ENCODE measurements around the gene FASTK. TPM values are rescaled to one million over a fixed set of nuclear protein-coding genes. Genes with fewer than 3 reads are reported as not detected.

Gene FASTK
- polyA plus RNA-seq, 1 donor (not counting 4 experiments of a cell fraction or from before 2014, with no cell fraction given), result 27.2 TPM

DNA sequence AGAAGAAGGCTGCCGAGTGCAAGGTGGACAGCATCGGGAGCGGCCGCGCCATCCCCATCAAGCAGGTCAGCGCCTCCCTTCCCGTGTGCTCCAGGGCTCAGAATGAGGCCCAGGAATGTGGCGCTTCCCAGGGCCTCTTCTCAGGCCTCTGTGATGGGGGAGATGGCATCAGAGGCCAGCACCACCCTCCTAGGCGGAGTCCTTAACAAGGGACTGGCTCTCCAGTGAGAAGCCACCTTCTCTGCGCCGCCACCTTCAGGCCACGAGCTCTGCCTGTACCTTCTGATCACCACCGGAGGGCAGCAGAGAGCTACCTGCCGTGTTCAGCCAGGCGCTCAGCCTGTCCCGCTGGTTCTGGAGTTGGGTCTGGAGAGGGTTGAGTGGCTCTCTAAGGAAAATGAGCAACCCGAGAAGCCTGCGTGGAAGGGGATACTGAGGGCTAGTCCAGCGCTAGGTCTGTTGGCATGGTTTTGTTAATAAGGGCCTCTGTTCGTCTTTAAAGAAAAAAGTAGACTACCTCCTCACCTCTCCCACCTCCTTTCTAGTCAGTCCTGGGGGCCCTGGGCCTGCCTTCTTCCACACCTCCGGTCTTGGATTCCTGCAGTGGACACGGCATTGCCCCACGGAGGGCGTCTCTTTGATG is 43.3 kb upstream of the FASTK start:
- Histone ChIP-seq H3K27me3 (ENCODE audit: control insufficient read depth, extremely low read depth, insufficient read depth, low read length) (no peaks in the 10 kb centered on the region), H3K4me1 (ENCODE audit: control insufficient read depth, extremely low read depth, insufficient read depth, low read length) (peaks cover 18% of the 10 kb centered on the region), H2AFZ (ENCODE audit: control insufficient read depth, low read length) (no peak overlapping the region), H3K79me2 (ENCODE audit: control insufficient read depth, insufficient read depth, low read length) (peaks cover 30% of the 10 kb centered on the region), H3K9me1 (ENCODE audit: control insufficient read depth, extremely low read depth, insufficient read depth, low read length) (peaks cover 2% of the 10 kb centered on the region), H3K9me3 (ENCODE audit: control insufficient read depth, low read depth, low read length) (no peaks in the 10 kb centered on the region), H3K36me3 (ENCODE audit: control insufficient read depth in 2 of 2, extremely low read depth in 1 of 2, insufficient read depth in 2 of 2, low read length in 2 of 2) (peaks cover 46 to 47% of the 10 kb centered on the region in 2 experiments), H3K27ac (ENCODE audit: control insufficient read depth, insufficient read depth, low read length) (no peak overlapping the region), H3K4me3 (ENCODE audit: control insufficient read depth in 2 of 3, extremely low read depth in 1 of 3, insufficient read depth in 2 of 3, low read depth in 1 of 3, low read length in 3 of 3) (no peak overlapping the region), H3K4me2 (ENCODE audit: control insufficient read depth, extremely low read depth, insufficient read depth, low read depth, low read length) (no peak overlapping the region), H3K9ac (ENCODE audit: control insufficient read depth, extremely low read depth, insufficient read depth, low read length) (no peak overlapping the region), H4K20me1 (ENCODE audit: control insufficient read depth, extremely low read depth, insufficient read depth, low read length) (peaks cover 24% of the 10 kb centered on the region)
- DNase-seq (ENCODE audit: low read depth, low spot score) (no peak), FAIRE-seq (peak; percentile 94)
- dilution Hi-C loops (cut with MboI; ENCODE audit: extremely low pct_ligation_motif_present, low sequenced_read_pairs), result no loop called here
- no peak for TF ChIP-seq EZH2 (IDR thresholded peaks at IDR 0.05; ENCODE audit: low read length)
- TF ChIP-seq, protein P1, sequence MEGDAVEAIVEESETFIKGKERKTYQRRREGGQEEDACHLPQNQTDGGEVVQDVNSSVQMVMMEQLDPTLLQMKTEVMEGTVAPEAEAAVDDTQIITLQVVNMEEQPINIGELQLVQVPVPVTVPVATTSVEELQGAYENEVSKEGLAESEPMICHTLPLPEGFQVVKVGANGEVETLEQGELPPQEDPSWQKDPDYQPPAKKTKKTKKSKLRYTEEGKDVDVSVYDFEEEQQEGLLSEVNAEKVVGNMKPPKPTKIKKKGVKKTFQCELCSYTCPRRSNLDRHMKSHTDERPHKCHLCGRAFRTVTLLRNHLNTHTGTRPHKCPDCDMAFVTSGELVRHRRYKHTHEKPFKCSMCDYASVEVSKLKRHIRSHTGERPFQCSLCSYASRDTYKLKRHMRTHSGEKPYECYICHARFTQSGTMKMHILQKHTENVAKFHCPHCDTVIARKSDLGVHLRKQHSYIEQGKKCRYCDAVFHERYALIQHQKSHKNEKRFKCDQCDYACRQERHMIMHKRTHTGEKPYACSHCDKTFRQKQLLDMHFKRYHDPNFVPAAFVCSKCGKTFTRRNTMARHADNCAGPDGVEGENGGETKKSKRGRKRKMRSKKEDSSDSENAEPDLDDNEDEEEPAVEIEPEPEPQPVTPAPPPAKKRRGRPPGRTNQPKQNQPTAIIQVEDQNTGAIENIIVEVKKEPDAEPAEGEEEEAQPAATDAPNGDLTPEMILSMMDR (optimal IDR thresholded peaks at IDR 0.05 in 1 of 3, IDR thresholded peaks at IDR 0.05 in 1 of 3, conservative IDR thresholded peaks at IDR 0.05 in 1 of 3; ENCODE audit: extremely low read depth in 1 of 3, insufficient read depth in 2 of 3, low read length in 3 of 3), result peak in 2 of 3 experiments; percentile 99

DNA sequence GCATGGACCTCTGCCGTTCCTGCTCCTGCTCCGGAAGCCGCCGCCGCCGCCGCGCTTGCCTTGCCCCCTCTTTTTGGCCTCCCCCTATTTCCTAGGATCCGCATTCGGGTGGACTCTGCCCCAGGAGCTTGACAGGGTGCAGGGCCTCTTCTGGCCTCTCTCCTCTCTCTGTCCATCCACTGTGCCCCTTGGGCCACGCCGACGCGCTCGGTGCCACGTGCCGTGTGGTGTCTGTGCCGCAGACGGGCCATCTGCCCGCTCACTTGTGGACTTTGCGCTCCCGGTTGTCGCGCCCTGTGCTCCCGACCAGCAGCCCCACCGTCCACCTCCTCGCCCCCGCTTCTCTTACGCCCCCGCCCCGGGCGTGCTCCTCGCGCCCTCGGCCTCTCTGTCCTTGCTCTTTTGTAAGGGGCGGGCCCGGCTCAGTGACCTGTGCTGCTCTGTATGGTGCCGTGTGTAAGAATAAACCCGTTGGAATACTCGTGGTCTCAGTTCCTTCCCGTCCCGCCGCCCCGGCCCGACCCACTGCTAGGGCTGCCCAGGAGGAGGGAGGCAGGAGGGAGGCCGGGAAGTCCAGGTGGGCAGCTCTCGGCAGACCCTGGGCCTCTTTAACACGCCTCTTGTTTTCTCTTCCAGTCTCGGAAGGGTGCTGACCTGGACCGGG is 42.7 kb upstream of the FASTK start:
- peaks cover 2% of the 10 kb centered on the region for H3K9me1 ChIP-seq (ENCODE audit: control insufficient read depth, extremely low read depth, insufficient read depth, low read length)
- TF ChIP-seq EZH2 (IDR thresholded peaks at IDR 0.05; ENCODE audit: low read length), result no peak
- TF ChIP-seq, protein P1 (optimal IDR thresholded peaks at IDR 0.05 in 1 of 3, IDR thresholded peaks at IDR 0.05 in 1 of 3, conservative IDR thresholded peaks at IDR 0.05 in 1 of 3; ENCODE audit: extremely low read depth in 1 of 3, insufficient read depth in 2 of 3, low read length in 3 of 3), result no peak
- FAIRE-seq (no peak), DNase-seq (ENCODE audit: low read depth, low spot score) (no peak)
- no peaks in the 10 kb centered on the region for H3K27me3 ChIP-seq (ENCODE audit: control insufficient read depth, extremely low read depth, insufficient read depth, low read length)
- H3K79me2 ChIP-seq (ENCODE audit: control insufficient read depth, insufficient read depth, low read length), result peaks cover 37% of the 10 kb centered on the region
- H3K36me3 ChIP-seq (ENCODE audit: control insufficient read depth in 2 of 2, extremely low read depth in 1 of 2, insufficient read depth in 2 of 2, low read length in 2 of 2), result peaks cover 48 to 50% of the 10 kb centered on the region in 2 experiments
- peaks cover 24% of the 10 kb centered on the region for H4K20me1 ChIP-seq (ENCODE audit: control insufficient read depth, extremely low read depth, insufficient read depth, low read length)
- H3K9me3 ChIP-seq (ENCODE audit: control insufficient read depth, low read depth, low read length), result no peaks in the 10 kb centered on the region
- H2AFZ ChIP-seq (ENCODE audit: control insufficient read depth, low read length), result no peak overlapping the region
- peaks cover 18% of the 10 kb centered on the region for H3K4me1 ChIP-seq (ENCODE audit: control insufficient read depth, extremely low read depth, insufficient read depth, low read length)
- no peak overlapping the region for H3K4me3 ChIP-seq (ENCODE audit: control insufficient read depth in 2 of 3, extremely low read depth in 1 of 3, insufficient read depth in 2 of 3, low read depth in 1 of 3, low read length in 3 of 3)
- no peak overlapping the region for H3K9ac ChIP-seq (ENCODE audit: control insufficient read depth, extremely low read depth, insufficient read depth, low read length)
- H3K27ac ChIP-seq (ENCODE audit: control insufficient read depth, insufficient read depth, low read length), result no peak overlapping the region
- no peak overlapping the region for H3K4me2 ChIP-seq (ENCODE audit: control insufficient read depth, extremely low read depth, insufficient read depth, low read depth, low read length)
- dilution Hi-C loops (cut with MboI; ENCODE audit: extremely low pct_ligation_motif_present, low sequenced_read_pairs), result no loop called here

Data from keratinocyte (primary cell).